Measurements from ENCODE around the gene EXOC4. TPM values are rescaled to one million over a fixed set of nuclear protein-coding genes. Genes with fewer than 3 reads are reported as not detected.

EXOC4 gene
- total RNA-seq, 4 donors from 2014 or later, result 59.2 to 88.7 (median 71.6) TPM

DNA sequence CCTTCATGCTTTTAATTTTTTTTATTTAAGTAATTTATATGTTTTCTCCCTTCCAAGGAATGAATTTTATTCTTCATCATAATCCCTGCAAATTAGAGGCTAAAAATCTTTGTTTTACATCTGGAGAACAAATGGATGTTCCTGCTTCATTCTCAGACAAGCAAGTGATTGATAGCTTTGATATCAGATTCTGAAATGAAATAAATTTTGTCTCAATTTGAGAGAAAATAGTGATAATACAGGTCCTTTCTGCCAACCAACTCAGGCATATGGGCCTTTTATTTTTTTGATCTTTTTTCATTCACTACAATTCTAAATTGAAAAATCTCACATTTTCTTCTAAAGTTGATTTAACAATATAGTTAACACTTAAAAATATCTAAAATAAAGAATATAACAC, 427.1 kb downstream of the EXOC4 start:
- DNase-seq (ENCODE audit: low spot score), result no peak
- no peak for ATAC-seq (ENCODE audit: low FRiP score)
- TF ChIP-seq, protein P1, sequence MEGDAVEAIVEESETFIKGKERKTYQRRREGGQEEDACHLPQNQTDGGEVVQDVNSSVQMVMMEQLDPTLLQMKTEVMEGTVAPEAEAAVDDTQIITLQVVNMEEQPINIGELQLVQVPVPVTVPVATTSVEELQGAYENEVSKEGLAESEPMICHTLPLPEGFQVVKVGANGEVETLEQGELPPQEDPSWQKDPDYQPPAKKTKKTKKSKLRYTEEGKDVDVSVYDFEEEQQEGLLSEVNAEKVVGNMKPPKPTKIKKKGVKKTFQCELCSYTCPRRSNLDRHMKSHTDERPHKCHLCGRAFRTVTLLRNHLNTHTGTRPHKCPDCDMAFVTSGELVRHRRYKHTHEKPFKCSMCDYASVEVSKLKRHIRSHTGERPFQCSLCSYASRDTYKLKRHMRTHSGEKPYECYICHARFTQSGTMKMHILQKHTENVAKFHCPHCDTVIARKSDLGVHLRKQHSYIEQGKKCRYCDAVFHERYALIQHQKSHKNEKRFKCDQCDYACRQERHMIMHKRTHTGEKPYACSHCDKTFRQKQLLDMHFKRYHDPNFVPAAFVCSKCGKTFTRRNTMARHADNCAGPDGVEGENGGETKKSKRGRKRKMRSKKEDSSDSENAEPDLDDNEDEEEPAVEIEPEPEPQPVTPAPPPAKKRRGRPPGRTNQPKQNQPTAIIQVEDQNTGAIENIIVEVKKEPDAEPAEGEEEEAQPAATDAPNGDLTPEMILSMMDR (IDR thresholded peaks at IDR 0.05), result no peak

- TF ChIP-seq, protein P1 (IDR thresholded peaks at IDR 0.05), result no peak
- DNase-seq (ENCODE audit: low spot score) (no peak), ATAC-seq (ENCODE audit: low FRiP score) (no peak)
These were observed 428.7 kb downstream of the EXOC4 start for GRCh38 chr7:133681529-133681928.

DNA sequence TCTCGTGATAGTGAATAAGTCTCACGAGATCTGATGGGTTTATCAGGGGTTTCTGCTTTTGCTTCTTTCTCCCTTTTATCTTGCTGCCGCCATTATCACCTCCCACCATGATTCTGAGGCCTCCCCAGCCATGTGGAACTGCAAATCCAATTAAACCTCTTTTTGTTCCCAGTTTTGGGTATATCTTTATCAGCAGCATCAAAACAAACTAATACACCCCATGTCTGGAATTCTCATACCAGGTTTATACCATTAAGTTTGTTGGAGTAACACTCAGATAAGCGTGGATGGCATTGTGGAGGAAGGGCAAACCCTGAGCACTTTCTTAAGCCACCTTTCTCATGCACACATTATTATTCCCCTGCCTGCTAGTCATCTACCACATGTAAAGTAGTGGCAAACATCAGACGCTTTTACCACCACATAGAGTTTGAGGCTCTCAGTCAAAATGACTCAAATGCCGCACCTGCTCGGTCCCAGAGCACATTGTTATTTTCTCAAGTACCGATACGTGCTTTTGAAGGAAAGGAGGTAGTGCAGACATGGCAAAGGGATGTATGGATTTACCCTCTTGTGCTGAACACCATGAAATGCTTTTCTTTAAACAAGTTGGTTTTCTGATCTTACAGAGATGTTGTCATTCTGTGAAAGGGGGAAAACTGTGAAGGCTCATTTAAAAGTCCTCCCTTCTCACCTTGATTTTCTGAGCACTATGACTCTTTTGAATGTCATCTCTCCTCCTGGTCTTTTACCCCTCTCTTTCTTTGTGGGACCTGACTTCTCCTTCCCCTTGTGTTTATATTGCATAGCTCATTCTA, 429.7 kb downstream of the EXOC4 start:
- ATAC-seq (ENCODE audit: low FRiP score) (no peak), DNase-seq (ENCODE audit: low spot score) (no peak)
- TF ChIP-seq, protein P1 (IDR thresholded peaks at IDR 0.05), result no peak

DNA sequence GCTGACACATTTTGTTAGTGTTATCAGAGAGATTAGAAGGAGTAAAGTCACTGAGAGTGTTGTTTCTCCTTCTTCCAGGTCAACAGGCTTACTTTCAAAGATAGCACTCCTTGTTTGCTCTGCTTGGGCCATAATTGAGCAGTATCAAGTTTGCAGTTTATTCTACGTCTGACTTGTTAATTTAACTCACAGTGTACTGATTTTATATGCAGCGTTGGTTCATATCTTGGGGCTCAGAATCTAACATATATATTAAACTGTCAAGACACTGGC, 430.2 kb downstream of the EXOC4 start:
- ATAC-seq (ENCODE audit: low FRiP score), result no peak
- TF ChIP-seq, protein P1 (IDR thresholded peaks at IDR 0.05), result no peak
- no peak for DNase-seq (ENCODE audit: low spot score)

DNA sequence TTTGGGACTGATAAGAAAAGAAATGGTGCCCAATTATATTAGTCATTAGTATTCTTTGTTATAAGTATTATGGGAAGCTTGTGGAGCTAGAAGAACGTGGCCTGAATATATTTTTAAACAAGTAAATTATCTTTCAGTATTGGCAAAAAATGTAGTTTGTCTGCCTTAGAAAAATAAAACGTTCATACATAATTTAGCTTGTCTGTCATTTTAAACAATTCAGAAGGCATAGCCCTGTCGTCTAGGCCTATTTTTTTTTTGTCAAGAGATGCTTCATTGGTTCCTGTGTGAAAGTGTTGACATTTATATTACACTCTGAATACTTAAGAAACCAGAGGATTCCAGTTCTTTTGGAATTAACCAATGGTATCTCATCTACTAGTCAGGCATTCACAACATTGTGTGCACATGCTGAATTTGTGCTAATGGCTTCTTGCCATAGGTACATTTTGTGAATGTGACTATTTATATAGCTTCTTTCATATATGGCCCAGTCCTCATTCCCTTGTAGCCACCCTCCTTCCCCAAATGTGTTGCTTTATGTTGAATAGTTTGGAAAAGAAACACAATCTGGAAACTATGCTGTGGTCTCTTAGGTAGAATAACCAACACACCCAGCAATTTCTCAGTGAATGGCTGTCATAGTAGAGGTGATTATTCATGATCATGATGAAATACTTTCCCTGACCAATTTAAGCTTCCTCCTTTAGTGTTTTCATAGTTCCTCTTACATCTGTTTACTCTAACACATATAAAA, 435.8 kb downstream of the EXOC4 start:
- TF ChIP-seq, protein P1 (IDR thresholded peaks at IDR 0.05), result no peak
- no peak for DNase-seq (ENCODE audit: low spot score)
- ATAC-seq (ENCODE audit: low FRiP score), result no peak

DNA sequence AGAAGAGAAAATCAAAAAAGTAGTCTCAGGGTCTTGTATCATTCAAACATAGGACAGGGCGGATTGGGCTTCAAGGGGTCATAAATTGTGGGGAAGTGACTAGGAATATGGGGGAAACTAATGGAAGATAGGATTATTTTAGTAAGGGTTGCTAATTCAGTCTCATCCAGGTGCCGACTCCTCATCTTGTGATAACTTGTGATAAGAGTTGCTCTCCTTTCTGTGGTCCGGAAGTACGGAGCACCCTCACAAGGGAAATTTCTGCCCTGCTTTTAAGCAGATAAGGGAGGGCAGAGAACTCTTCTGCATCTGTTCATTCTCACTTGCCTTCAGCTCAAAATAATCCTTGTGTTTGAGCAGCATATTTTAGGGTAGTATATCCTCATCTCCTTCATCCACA, 437.9 kb downstream of the EXOC4 start:
- TF ChIP-seq, protein P1 (IDR thresholded peaks at IDR 0.05), result no peak
- no peak for ATAC-seq (ENCODE audit: low FRiP score)
- no peak for DNase-seq (ENCODE audit: low spot score)

All from omental fat pad (tissue), 4 donors.